ENCODE results near the gene SV2C.
"Not testable (repeated sequence)": the region's sequence is repeated elsewhere in the genome, so short reads cannot be mapped to it uniquely, and the experiment has no call there.

The SV2C gene

DNA sequence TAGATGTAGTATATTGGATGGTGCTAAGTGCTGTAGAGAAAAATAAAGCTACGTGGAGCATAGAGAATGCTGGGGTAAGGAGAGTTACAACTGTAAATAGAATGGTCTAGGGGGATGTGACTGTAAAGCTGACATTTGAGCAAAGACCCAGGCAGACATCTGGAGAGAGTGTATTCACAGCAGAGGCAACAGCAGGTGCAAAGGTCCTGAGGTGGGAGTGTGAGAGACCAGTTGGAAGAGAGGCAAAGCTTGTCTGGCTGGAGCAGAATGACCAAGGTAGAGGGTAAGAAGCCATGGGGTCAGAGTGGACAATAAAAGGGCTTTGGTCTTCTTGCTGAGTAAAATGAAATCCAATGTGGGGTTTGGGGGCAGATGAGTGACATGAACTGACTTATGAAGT lies 227.0 kb downstream of the SV2C start:
- Histone ChIP-seq H3K27me3 (replicated peaks) (no peaks in the 10 kb centered on the region), H3K4me3 (ENCODE audit: low read depth, low read length) (no peak overlapping the region), H3K27ac (no peak overlapping the region), H3K36me3 (replicated peaks) (no peaks in the 10 kb centered on the region)
- DNase-seq = no peak
- in situ Hi-C loops (cut with HindIII; ENCODE audit: low pct_ligation_motif_present, low sequenced_read_pairs) = no loop called here
- TF ChIP-seq, protein P1, sequence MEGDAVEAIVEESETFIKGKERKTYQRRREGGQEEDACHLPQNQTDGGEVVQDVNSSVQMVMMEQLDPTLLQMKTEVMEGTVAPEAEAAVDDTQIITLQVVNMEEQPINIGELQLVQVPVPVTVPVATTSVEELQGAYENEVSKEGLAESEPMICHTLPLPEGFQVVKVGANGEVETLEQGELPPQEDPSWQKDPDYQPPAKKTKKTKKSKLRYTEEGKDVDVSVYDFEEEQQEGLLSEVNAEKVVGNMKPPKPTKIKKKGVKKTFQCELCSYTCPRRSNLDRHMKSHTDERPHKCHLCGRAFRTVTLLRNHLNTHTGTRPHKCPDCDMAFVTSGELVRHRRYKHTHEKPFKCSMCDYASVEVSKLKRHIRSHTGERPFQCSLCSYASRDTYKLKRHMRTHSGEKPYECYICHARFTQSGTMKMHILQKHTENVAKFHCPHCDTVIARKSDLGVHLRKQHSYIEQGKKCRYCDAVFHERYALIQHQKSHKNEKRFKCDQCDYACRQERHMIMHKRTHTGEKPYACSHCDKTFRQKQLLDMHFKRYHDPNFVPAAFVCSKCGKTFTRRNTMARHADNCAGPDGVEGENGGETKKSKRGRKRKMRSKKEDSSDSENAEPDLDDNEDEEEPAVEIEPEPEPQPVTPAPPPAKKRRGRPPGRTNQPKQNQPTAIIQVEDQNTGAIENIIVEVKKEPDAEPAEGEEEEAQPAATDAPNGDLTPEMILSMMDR (IDR thresholded peaks at IDR 0.05; ENCODE audit: low read depth, low read length, missing control alignments) = no peak

DNA sequence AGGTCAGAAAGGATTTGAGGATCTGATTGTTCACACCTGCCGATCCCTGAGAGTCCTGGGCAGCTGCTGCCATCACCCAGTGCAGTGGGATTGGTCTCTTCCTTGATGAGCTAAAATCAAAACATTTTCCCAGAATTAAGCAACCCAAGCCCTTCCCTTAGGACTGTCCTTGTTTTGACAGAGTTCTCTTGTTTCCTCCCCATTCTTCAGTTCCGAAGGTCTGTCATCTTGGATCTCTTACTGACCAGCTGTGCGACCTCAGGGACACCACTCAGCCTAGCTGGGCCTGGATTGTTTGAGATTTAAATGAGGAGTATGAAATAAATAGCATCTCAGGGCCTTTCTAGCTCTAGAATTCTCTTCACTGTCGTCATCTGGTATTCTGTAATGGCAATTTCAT lies 229.6 kb downstream of the SV2C start:
- Histone ChIP-seq H3K27me3 (replicated peaks) (no peaks in the 10 kb centered on the region), H3K4me3 (ENCODE audit: low read depth, low read length) (no peak overlapping the region), H3K36me3 (replicated peaks) (no peaks in the 10 kb centered on the region), H3K27ac (no peak overlapping the region)
- TF ChIP-seq, protein P1 (IDR thresholded peaks at IDR 0.05; ENCODE audit: low read depth, low read length, missing control alignments) = no peak
- DNase-seq = no peak
- in situ Hi-C loops (cut with HindIII; ENCODE audit: low pct_ligation_motif_present, low sequenced_read_pairs) = no loop called here

DNA sequence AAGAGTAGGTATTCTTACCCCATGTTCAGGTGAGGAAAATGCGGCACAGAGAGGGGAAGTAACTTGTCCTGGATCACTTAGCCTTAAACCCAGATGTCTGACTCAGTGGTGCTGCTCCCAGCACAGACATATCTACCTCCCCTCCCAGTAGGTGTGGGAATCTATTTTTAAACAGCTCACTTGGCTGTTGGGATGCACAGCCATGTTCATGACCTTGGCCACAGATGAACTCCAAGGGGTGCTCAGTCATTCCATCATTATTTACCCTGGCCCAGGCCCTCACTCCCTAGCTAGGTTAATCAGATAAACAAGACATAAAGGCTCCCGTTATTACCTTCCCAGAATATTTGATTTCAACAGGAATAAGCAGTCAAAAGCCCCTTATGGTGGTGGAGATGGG lies 231.5 kb downstream of the SV2C start:
- in situ Hi-C loops (cut with HindIII; ENCODE audit: low pct_ligation_motif_present, low sequenced_read_pairs) = no loop called here
- Histone ChIP-seq H3K27me3 (replicated peaks) (no peaks in the 10 kb centered on the region), H3K4me3 (ENCODE audit: low read depth, low read length) (no peak overlapping the region), H3K27ac (no peak overlapping the region), H3K36me3 (replicated peaks) (no peaks in the 10 kb centered on the region)
- DNase-seq = no peak
- TF ChIP-seq, protein P1 (IDR thresholded peaks at IDR 0.05; ENCODE audit: low read depth, low read length, missing control alignments) = no peak

DNA sequence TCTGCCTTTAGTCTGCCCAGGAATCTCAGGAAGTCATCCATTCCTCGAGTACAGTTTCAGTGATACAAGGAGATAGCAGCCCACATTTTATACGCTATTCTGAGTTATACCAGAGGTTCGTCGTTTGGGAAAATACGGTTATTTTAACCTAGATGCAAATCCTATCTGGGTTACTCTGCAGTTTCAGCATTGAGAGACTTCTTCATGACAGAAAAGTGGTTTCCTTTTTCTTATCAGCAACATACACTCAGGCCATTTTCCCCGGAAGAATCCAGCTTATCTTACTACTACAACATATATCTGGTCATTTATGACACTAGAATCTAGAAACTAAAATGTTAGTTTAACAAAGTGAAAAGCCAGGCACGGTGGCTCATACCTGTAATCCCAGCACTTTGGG lies 236.5 kb downstream of the SV2C start:
- in situ Hi-C loops (cut with HindIII; ENCODE audit: low pct_ligation_motif_present, low sequenced_read_pairs) = no loop called here
- TF ChIP-seq, protein P1 (IDR thresholded peaks at IDR 0.05; ENCODE audit: low read depth, low read length, missing control alignments) = no peak
- no peaks in the 10 kb centered on the region for H3K36me3 ChIP-seq (replicated peaks)
- no peak for DNase-seq
- H3K27ac ChIP-seq = no peak overlapping the region
- H3K4me3 ChIP-seq (ENCODE audit: low read depth, low read length) = no peak overlapping the region
- no peaks in the 10 kb centered on the region for H3K27me3 ChIP-seq (replicated peaks)

DNA sequence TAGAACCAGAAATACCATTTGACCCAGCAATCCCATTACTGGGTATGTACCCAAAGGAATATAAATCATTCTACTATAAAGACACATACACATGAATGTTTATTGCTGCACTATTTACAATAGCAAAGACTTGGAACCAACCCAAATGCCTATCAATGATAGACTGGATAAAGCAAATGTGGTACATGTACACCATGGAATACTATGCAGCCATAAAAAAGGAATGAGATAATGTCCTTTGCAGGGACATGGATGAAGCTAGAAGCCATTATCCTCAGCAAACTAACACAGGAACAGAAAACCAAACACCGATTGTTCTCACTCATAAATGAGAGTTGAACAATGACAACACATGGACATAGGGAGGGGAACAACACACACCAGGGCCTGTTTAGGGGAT lies 240.3 kb downstream of the SV2C start:
- H3K27ac ChIP-seq; H3K4me3 ChIP-seq (ENCODE audit: low read depth, low read length); in situ Hi-C loops (cut with HindIII; ENCODE audit: low pct_ligation_motif_present, low sequenced_read_pairs); DNase-seq; H3K36me3 ChIP-seq (replicated peaks); H3K27me3 ChIP-seq (replicated peaks): not testable (repeated sequence)

DNA sequence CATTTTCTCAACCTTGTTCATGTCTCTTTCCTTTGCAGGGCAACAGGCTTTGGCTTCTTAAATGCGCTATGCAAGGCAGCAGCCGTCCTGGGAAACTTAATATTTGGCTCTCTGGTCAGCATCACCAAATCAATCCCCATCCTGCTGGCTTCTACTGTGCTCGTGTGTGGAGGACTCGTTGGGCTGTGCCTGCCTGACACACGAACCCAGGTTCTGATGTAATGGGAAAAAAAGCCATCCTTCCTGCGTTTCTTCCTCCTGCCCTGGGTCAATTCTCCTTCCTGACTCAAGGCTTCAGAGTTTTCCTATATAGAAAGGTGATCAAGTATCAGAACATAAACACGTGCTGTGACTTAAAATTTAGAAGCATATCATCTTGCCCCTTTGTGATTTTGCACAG lies 242.1 kb downstream of the SV2C start:
- peaks cover 2% of the 10 kb centered on the region for H3K27me3 ChIP-seq (replicated peaks)
- H3K4me3 ChIP-seq (ENCODE audit: low read depth, low read length) = no peak overlapping the region
- H3K27ac ChIP-seq = no peak overlapping the region
- TF ChIP-seq, protein P1 (IDR thresholded peaks at IDR 0.05; ENCODE audit: low read depth, low read length, missing control alignments) = no peak
- in situ Hi-C loops (cut with HindIII; ENCODE audit: low pct_ligation_motif_present, low sequenced_read_pairs) = no loop called here
- no peaks in the 10 kb centered on the region for H3K36me3 ChIP-seq (replicated peaks)
- no peak for DNase-seq

Data from brain microvascular endothelial cell (primary cell).